H9 (cell line): ENCODE measurements around the gene ARMC2. TPM values are rescaled to one million over a fixed set of nuclear protein-coding genes. Genes with fewer than 3 reads are reported as not detected.

ENCODE experiments used
- DNase-seq: peaks from one replicate; pipeline ENCODE4 v3.0.0-alpha.2; 2017
- H2AFZ ChIP-seq: one replicate; pipeline ENCODE4 v1.6.1; 2013; ENCODE audit warnings: mild to moderate bottlenecking, low read length, control low read depth, moderate library complexity
- H2AK5ac ChIP-seq: 2 replicates; pipeline ENCODE4 v1.6.1; 2013; ENCODE audit warnings: low read length, control low read depth, mixed read lengths; ENCODE audit not compliant: insufficient read length
- H2BK120ac ChIP-seq: one replicate; pipeline ENCODE4 v1.6.1; 2013; ENCODE audit warnings: low read depth, mild to moderate bottlenecking, low read length, control low read depth, inconsistent platforms; ENCODE audit not compliant: poor library complexity, severe bottlenecking
- H2BK12ac ChIP-seq: 2 replicates; pipeline ENCODE4 v1.6.1; 2013; ENCODE audit warnings: low read length, control low read depth, mixed read lengths, low read depth; ENCODE audit not compliant: insufficient read length
- H2BK15ac ChIP-seq: 2 replicates; pipeline ENCODE4 v1.6.1; 2013; ENCODE audit warnings: low read depth, low read length, control low read depth
- H2BK20ac ChIP-seq: one replicate; pipeline ENCODE4 v1.6.1; 2013; ENCODE audit warnings: low read depth, mild to moderate bottlenecking, low read length, control low read depth, inconsistent platforms; ENCODE audit not compliant: poor library complexity, severe bottlenecking
- H2BK5ac ChIP-seq: 2 replicates; pipeline ENCODE4 v1.6.1; 2013; ENCODE audit warnings: low read length, control low read depth, mixed read lengths; ENCODE audit not compliant: insufficient read length
- H3K14ac ChIP-seq: 2 replicates; pipeline ENCODE4 v1.6.1; 2013; ENCODE audit warnings: low read length, control low read depth; ENCODE audit not compliant: insufficient read depth
- H3K18ac ChIP-seq: 2 replicates; pipeline ENCODE4 v1.6.1; 2013; ENCODE audit warnings: low read depth, mild to moderate bottlenecking, mixed read lengths, low read length, control low read depth; ENCODE audit not compliant: insufficient read length
- H3K23ac ChIP-seq: 2 replicates; pipeline ENCODE4 v1.6.1; 2013; ENCODE audit warnings: low read length, control low read depth, mixed read lengths, low read depth; ENCODE audit not compliant: insufficient read length
- H3K23me2 ChIP-seq: 2 replicates; pipeline ENCODE4 v1.6.1; 2013; ENCODE audit warnings: low read depth, mild to moderate bottlenecking, mixed read lengths, low read length, control low read depth; ENCODE audit not compliant: insufficient read length, poor library complexity, severe bottlenecking
- H3K27ac ChIP-seq: 2 replicates; pipeline ENCODE4 v1.5.1; 2013; ENCODE audit warnings: low read length, control low read depth, mixed read lengths, low read depth; ENCODE audit not compliant: insufficient read length
- H3K27me3 ChIP-seq: 2 replicates; pipeline ENCODE4 v1.6.1; 2013; ENCODE audit warnings: low read length, control low read depth, inconsistent platforms; ENCODE audit not compliant: insufficient read depth
- H3K4ac ChIP-seq: 2 replicates; pipeline ENCODE4 v1.6.1; 2013; ENCODE audit warnings: low read depth, mild to moderate bottlenecking, control low read depth, inconsistent platforms, low read length, moderate library complexity
- H3K4me1 ChIP-seq: 2 replicates; pipeline ENCODE4 v1.6.1; 2013; ENCODE audit warnings: low read length, control low read depth, inconsistent platforms; ENCODE audit not compliant: insufficient read depth
- H3K4me2 ChIP-seq: 2 replicates; pipeline ENCODE4 v1.6.1; 2013; ENCODE audit warnings: low read length, control low read depth, mixed read lengths; ENCODE audit not compliant: insufficient read length, insufficient read depth
- H3K56ac ChIP-seq: 2 replicates; pipeline ENCODE4 v1.6.1; 2013; ENCODE audit warnings: low read depth, mild to moderate bottlenecking, mixed read lengths, low read length, control low read depth; ENCODE audit not compliant: insufficient read length
- H3K79me1 ChIP-seq: 2 replicates; pipeline ENCODE4 v1.6.1; 2013; ENCODE audit warnings: low read depth, mild to moderate bottlenecking, moderate library complexity, low read length, control low read depth, inconsistent platforms; ENCODE audit not compliant: insufficient read depth, poor library complexity, severe bottlenecking
- H3K79me2 ChIP-seq: 2 replicates; pipeline ENCODE4 v1.6.1; 2013; ENCODE audit warnings: low read length, control low read depth, inconsistent platforms; ENCODE audit not compliant: insufficient read depth
- H3K9ac ChIP-seq: 2 replicates; pipeline ENCODE4 v1.6.1; 2013; ENCODE audit warnings: low read length, control low read depth, mixed read lengths; ENCODE audit not compliant: insufficient read length; ENCODE audit errors: extremely low read depth
- H3K9me3 ChIP-seq: one replicate; pipeline ENCODE4 v1.6.1; 2013; ENCODE audit warnings: low read depth, low read length, inconsistent platforms; ENCODE audit not compliant: control insufficient read depth
- H3T11ph ChIP-seq: one replicate; pipeline ENCODE4 v1.6.1; 2013; ENCODE audit warnings: mild to moderate bottlenecking, low read length, control low read depth, inconsistent platforms
- H4K20me1 ChIP-seq: one replicate; pipeline ENCODE4 v1.6.1; 2013; ENCODE audit not compliant: control insufficient read depth, insufficient read length, insufficient read depth
- H4K5ac ChIP-seq: 2 replicates; pipeline ENCODE4 v1.6.1; 2013; ENCODE audit warnings: low read depth, mild to moderate bottlenecking, mixed read lengths, low read length, control low read depth; ENCODE audit not compliant: insufficient read length
- H4K8ac ChIP-seq: replicated peaks from 2 replicates; pipeline ENCODE4 v1.6.1; 2013; ENCODE audit warnings: low read length, control low read depth, mixed read lengths, low read depth; ENCODE audit not compliant: insufficient read length
- H4K91ac ChIP-seq: 2 replicates; pipeline ENCODE4 v1.6.1; 2013; ENCODE audit warnings: low read depth, mild to moderate bottlenecking, moderate library complexity, mixed read lengths, low read length, control low read depth; ENCODE audit not compliant: insufficient read length
- H3K27ac Mint-ChIP-seq, 3 experiments: 2 replicates in 2 of 3; 3 replicates in 1 of 3; pipeline ENCODE4 v1.8.0; 2020 to 2021; ENCODE audit warnings: mixed read lengths in 3 of 3, mild to moderate bottlenecking in 1 of 3, moderate library complexity in 1 of 3
- H3K27me3 Mint-ChIP-seq: 2 replicates; pipeline ENCODE4 v1.8.0; 2021; ENCODE audit warnings: low read depth, mild to moderate bottlenecking, moderate library complexity, mixed read lengths
- H3K36me3 Mint-ChIP-seq, 3 experiments: 2 replicates in 2 of 3; 3 replicates in 1 of 3; pipeline ENCODE4 v1.8.0; 2020 to 2021; ENCODE audit warnings: low read depth in 3 of 3, mixed read lengths in 3 of 3; ENCODE audit not compliant: insufficient read depth in 1 of 3
- H3K4me1 Mint-ChIP-seq, 2 experiments: 2 replicates each; pipeline ENCODE4 v1.8.0; 2020; ENCODE audit warnings: mixed read lengths in 2 of 2
- H3K4me3 Mint-ChIP-seq, 2 experiments: 2 replicates in 1 of 2; 3 replicates in 1 of 2; pipeline ENCODE4 v1.8.0; 2020 to 2021; ENCODE audit warnings: mild to moderate bottlenecking in 2 of 2, mixed read lengths in 2 of 2, moderate library complexity in 1 of 2
- H3K9me3 Mint-ChIP-seq, 2 experiments: 2 replicates in 1 of 2; 3 replicates in 1 of 2; pipeline ENCODE4 v1.8.0; 2020; ENCODE audit warnings: mild to moderate bottlenecking in 2 of 2, mixed read lengths in 2 of 2, moderate library complexity in 1 of 2
- CTCF ChIP-seq: fragments of 200-600 bp; sonication (generic); conservative IDR thresholded peaks from 3 replicates; pipeline ENCODE4 v1.8.0; 2021; ENCODE audit warnings: antibody characterized with exemption, mild to moderate bottlenecking
- WGBS: extraction: QIAGEN DNeasy Blood & Tissue Kit; methylation state at CpG from one replicate; pipeline ENCODE4 v1.1.7; 2013; ENCODE audit warnings: missing lambda C conversion rate, low lambda C conversion rate, mixed read lengths; ENCODE audit not compliant: insufficient read length; ENCODE audit errors: extremely low coverage; 5-methylcytosine and 5-hydroxymethylcytosine counted together
- total RNA-seq: library from RNA; stranded (reverse); gene quantifications from 2 replicates; pipeline ENCODE4 v1.2.1, GENCODE V29; 2021

Gene ARMC2
- total RNA-seq, 1 experiment from 2014 or later = 2.8 TPM

- Histone ChIP-seq H3K4me1 (peaks cover 4% of the 10 kb centered on the region), H3K4ac (no peak overlapping the region), H4K8ac (no peak overlapping the region), H3K9me3 (no peaks in the 10 kb centered on the region), H3K4me2 (no peak overlapping the region), H3K79me1 (no peaks in the 10 kb centered on the region), H4K91ac (no peak overlapping the region), H2AFZ (no peak overlapping the region), H2AK5ac (no peak overlapping the region), H3K14ac (no peak overlapping the region), H2BK120ac (no peak overlapping the region), H2BK15ac (no peak overlapping the region), H3K27me3 (no peaks in the 10 kb centered on the region; the same call in 1 of the 2 replicates), H4K5ac (no peak overlapping the region), H3T11ph (no peak overlapping the region), H3K79me2 (no peaks in the 10 kb centered on the region), H3K9ac (no peak overlapping the region), H3K23me2 (no peaks in the 10 kb centered on the region), H3K18ac (no peak overlapping the region), H2BK12ac (no peak overlapping the region), H3K27ac (no peak overlapping the region), H2BK20ac (no peak overlapping the region), H3K56ac (no peak overlapping the region), H3K23ac (no peak overlapping the region), H4K20me1 (no peaks in the 10 kb centered on the region), H2BK5ac (no peak overlapping the region)
- Mint-ChIP-seq H3K9me3 (peaks cover 0 to 2% of the 10 kb centered on the region in 2 experiments; a peak in 2 of 5 replicates), H3K36me3 (peaks cover 2 to 5% (median 4%) of the 10 kb centered on the region in 3 experiments; a peak in 4 of 7 replicates), H3K4me1 (peaks cover 20 to 27% of the 10 kb centered on the region in 2 experiments), H3K27ac (no peak overlapping the region), H3K27me3 (peaks cover 2% of the 10 kb centered on the region), H3K4me3 (no peak overlapping the region)
- TF ChIP-seq CTCF = no peak
- no CpG with 5 or more reads among the region's 2 CpGs for WGBS
- no peak for DNase-seq
Observed at GRCh38 chr6:108941859-108942258, 93.6 kb downstream of the ARMC2 start.
